Measurements from ENCODE around the gene POLR3GL. TPM values are rescaled to one million over a fixed set of nuclear protein-coding genes. Genes with fewer than 3 reads are reported as not detected.

The POLR3GL gene, protein sequence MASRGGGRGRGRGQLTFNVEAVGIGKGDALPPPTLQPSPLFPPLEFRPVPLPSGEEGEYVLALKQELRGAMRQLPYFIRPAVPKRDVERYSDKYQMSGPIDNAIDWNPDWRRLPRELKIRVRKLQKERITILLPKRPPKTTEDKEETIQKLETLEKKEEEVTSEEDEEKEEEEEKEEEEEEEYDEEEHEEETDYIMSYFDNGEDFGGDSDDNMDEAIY
- 8.1 to 14.0 TPM (median 10.0 TPM) in 3 replicates for polyA plus RNA-seq
- polyA plus RNA-seq (2011; ENCODE audit: low read depth) = 8.0 TPM
- 11.0 and 11.3 TPM in 2 replicates for polyA plus RNA-seq (2011; cell fraction: cytosol; rRNA removed)
- 6.8 and 8.9 TPM in 2 replicates for polyA plus RNA-seq (2011; cell fraction: nucleus; rRNA removed)
- 9.6 and 16.1 TPM in 2 replicates for polyA plus RNA-seq (2012; ENCODE audit: low replicate concordance)
- 3.7 to 6.9 TPM (median 4.3 TPM) in 3 replicates for polyA minus RNA-seq
- polyA minus RNA-seq (2011; cell fraction: cytosol; rRNA and poly(A)+ RNA removed) = 5.8 TPM
- 1.9 and 3.1 TPM in 2 replicates for polyA minus RNA-seq (2011; cell fraction: nucleus; rRNA and poly(A)+ RNA removed)

DNA sequence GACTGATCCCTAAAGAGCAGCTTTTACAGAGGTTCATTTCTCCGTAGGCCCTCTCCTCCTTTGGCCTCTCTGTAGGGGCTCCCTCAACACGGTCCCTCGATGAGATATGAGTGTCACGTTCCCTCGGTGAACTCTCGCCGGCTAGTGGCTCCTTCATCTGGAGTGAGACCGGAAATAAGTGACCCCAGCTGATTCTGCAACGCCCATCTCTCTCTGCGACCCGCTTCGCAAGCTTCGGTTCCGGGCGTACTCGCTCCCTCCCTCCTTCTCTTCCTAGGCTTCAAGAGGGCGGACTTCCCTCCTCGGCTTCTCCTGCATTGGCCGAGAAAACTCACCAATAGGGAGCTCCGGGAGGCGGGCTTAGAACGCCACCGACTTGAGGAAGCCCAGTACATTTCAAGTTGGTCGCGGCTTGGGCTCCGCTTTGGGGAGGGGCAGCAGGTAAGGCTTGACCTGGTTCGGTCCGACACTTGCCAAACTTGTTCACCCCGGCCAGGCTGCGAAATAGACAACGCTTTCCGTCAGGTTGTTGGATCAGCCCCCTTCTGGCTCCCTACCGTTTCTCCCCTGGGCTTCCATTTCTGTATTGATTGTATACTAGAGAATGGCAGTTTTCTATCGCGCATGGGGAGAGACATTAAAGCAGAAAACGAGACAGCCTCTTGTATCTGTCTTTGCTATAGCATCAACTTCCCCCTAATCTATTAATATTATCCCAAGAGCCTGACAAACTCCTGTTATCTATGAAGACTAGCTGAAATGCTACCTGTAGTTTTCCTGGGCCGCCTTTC lies at the start of gene POLR3GL, which contains the start of gene ANKRD34A:
Gene POLR3GL, plus strand, starts transcription at position 363 of the 791 bp plus-strand sequence. CDS start 10,176 bp downstream, outside the sequence.
Gene ANKRD34A, minus strand, starts transcription at position 248 of the 791 bp plus-strand sequence. CDS start 2,816 bp downstream, outside the sequence.
- Histone ChIP-seq H3K79me2 (ENCODE audit: control insufficient read depth, insufficient read depth, low read length) (no peaks in the 10 kb centered on the region), H3K9me3 (ENCODE audit: control insufficient read depth, low read depth, low read length) (no peaks in the 10 kb centered on the region), H3K4me3 (ENCODE audit: control insufficient read depth in 2 of 3, extremely low read depth in 1 of 3, insufficient read depth in 2 of 3, low read depth in 1 of 3, low read length in 3 of 3) (peak within 1 kb of the TSS; percentile 57 to 82 (median 77)), H3K27me3 (ENCODE audit: control insufficient read depth, extremely low read depth, insufficient read depth, low read length) (peaks cover 2% of the 10 kb centered on the region), H4K20me1 (ENCODE audit: control insufficient read depth, extremely low read depth, insufficient read depth, low read length) (no peaks in the 10 kb centered on the region), H3K4me2 (ENCODE audit: control insufficient read depth, extremely low read depth, insufficient read depth, low read depth, low read length) (peak within 1 kb of the TSS; percentile 92), H3K27ac (ENCODE audit: control insufficient read depth, insufficient read depth, low read length) (peak within 1 kb of the TSS; percentile 66), H3K36me3 (ENCODE audit: control insufficient read depth in 2 of 2, extremely low read depth in 1 of 2, insufficient read depth in 2 of 2, low read length in 2 of 2) (no peaks in the 10 kb centered on the region), H3K9ac (ENCODE audit: control insufficient read depth, extremely low read depth, insufficient read depth, low read length) (peak within 1 kb of the TSS; percentile 79), H3K9me1 (ENCODE audit: control insufficient read depth, extremely low read depth, insufficient read depth, low read length) (no peaks in the 10 kb centered on the region), H2AFZ (ENCODE audit: control insufficient read depth, low read length) (peak within 1 kb of the TSS; percentile 93), H3K4me1 (ENCODE audit: control insufficient read depth, extremely low read depth, insufficient read depth, low read length) (peaks cover 35% of the 10 kb centered on the region)
- DNase-seq (ENCODE audit: low read depth, low spot score) (peak; percentile 94), FAIRE-seq (peak; percentile 74)
- TF ChIP-seq EZH2 (IDR thresholded peaks at IDR 0.05; ENCODE audit: low read length) = no peak
- TF ChIP-seq, protein P1, sequence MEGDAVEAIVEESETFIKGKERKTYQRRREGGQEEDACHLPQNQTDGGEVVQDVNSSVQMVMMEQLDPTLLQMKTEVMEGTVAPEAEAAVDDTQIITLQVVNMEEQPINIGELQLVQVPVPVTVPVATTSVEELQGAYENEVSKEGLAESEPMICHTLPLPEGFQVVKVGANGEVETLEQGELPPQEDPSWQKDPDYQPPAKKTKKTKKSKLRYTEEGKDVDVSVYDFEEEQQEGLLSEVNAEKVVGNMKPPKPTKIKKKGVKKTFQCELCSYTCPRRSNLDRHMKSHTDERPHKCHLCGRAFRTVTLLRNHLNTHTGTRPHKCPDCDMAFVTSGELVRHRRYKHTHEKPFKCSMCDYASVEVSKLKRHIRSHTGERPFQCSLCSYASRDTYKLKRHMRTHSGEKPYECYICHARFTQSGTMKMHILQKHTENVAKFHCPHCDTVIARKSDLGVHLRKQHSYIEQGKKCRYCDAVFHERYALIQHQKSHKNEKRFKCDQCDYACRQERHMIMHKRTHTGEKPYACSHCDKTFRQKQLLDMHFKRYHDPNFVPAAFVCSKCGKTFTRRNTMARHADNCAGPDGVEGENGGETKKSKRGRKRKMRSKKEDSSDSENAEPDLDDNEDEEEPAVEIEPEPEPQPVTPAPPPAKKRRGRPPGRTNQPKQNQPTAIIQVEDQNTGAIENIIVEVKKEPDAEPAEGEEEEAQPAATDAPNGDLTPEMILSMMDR (optimal IDR thresholded peaks at IDR 0.05 in 1 of 3, IDR thresholded peaks at IDR 0.05 in 1 of 3, conservative IDR thresholded peaks at IDR 0.05 in 1 of 3; ENCODE audit: extremely low read depth in 1 of 3, insufficient read depth in 2 of 3, low read length in 3 of 3) = peak in 1 of 3 experiments; percentile 0
- dilution Hi-C loops (cut with MboI; ENCODE audit: extremely low pct_ligation_motif_present, low sequenced_read_pairs) = no loop called here

DNA sequence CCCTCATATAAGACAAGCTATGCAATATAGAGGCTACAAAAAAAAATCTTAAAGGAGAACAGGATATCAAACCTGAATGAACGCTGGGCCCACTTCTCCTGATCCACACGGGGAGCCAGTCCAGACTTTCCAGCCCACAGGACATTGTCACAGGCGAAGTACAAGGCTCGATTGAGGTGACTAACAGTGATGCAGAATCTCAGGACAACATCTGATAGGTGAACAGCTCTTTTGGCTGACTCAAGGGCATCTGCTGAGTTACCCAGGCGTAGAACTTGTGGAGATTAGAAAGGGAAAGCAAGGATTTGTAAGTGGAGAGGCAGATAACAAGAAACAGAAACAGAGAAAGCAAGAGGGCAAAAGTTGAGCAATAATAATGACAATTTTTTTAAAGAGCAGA lies 47.7 kb upstream of the POLR3GL start:
- Histone ChIP-seq H3K9ac (ENCODE audit: control insufficient read depth, extremely low read depth, insufficient read depth, low read length) (no peak overlapping the region), H3K27me3 (ENCODE audit: control insufficient read depth, extremely low read depth, insufficient read depth, low read length) (no peaks in the 10 kb centered on the region), H4K20me1 (ENCODE audit: control insufficient read depth, extremely low read depth, insufficient read depth, low read length) (no peaks in the 10 kb centered on the region), H3K4me1 (ENCODE audit: control insufficient read depth, extremely low read depth, insufficient read depth, low read length) (peaks cover 19% of the 10 kb centered on the region), H3K79me2 (ENCODE audit: control insufficient read depth, insufficient read depth, low read length) (peaks cover 15% of the 10 kb centered on the region), H3K36me3 (ENCODE audit: control insufficient read depth in 2 of 2, extremely low read depth in 1 of 2, insufficient read depth in 2 of 2, low read length in 2 of 2) (peaks cover 6 to 9% of the 10 kb centered on the region in 2 experiments), H3K9me1 (ENCODE audit: control insufficient read depth, extremely low read depth, insufficient read depth, low read length) (no peaks in the 10 kb centered on the region), H3K4me3 (ENCODE audit: control insufficient read depth in 2 of 3, extremely low read depth in 1 of 3, insufficient read depth in 2 of 3, low read depth in 1 of 3, low read length in 3 of 3) (no peak overlapping the region), H3K9me3 (ENCODE audit: control insufficient read depth, low read depth, low read length) (no peaks in the 10 kb centered on the region), H3K4me2 (ENCODE audit: control insufficient read depth, extremely low read depth, insufficient read depth, low read depth, low read length) (peak overlapping the region; percentile 25), H3K27ac (ENCODE audit: control insufficient read depth, insufficient read depth, low read length) (no peak overlapping the region), H2AFZ (ENCODE audit: control insufficient read depth, low read length) (no peak overlapping the region)
- DNase-seq (ENCODE audit: low read depth, low spot score) (no peak), FAIRE-seq (no peak)
- TF ChIP-seq, protein P1 (optimal IDR thresholded peaks at IDR 0.05 in 1 of 3, IDR thresholded peaks at IDR 0.05 in 1 of 3, conservative IDR thresholded peaks at IDR 0.05 in 1 of 3; ENCODE audit: extremely low read depth in 1 of 3, insufficient read depth in 2 of 3, low read length in 3 of 3) = no peak
- TF ChIP-seq EZH2 (IDR thresholded peaks at IDR 0.05; ENCODE audit: low read length) = no peak
- dilution Hi-C loops (cut with MboI; ENCODE audit: extremely low pct_ligation_motif_present, low sequenced_read_pairs) = no loop called here
